ENCODE measurements around the gene TPP2.

DNA sequence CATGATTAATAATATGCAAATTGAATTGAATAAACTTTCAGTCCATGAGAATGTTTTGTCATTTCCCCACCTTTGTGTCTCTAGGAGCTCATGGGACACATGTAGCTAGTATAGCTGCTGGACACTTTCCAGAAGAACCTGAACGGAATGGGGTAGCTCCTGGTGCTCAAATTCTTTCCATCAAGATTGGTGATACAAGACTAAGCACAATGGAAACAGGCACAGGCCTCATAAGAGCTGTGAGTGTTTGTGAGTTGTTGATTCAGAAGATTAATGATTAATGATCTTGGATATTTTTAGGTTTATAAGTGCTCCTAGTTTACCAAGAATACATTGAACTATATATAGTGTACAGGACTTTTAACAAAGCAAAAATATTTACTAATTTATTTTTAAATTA is 30.1 kb downstream of the TPP2 start:
- TF ChIP-seq POLR2AphosphoS5 (IDR thresholded peaks at IDR 0.05) = no peak
- TF ChIP-seq MXI1 (conservative IDR thresholded peaks at IDR 0.05; ENCODE audit: poor library complexity, severe bottlenecking) = no peak
- no peak for TF ChIP-seq CTCF (IDR thresholded peaks at IDR 0.05; ENCODE audit: poor library complexity, severe bottlenecking)
- no peak for TF ChIP-seq EZH2 (IDR thresholded peaks at IDR 0.05; ENCODE audit: borderline replicate concordance, insufficient read depth, low read length, poor library complexity, severe bottlenecking)

All from neural cell (in vitro differentiated cells).